K562 (cell line): Measurements from ENCODE around the gene SIGLEC9. TPM values are rescaled to one million over a fixed set of nuclear protein-coding genes. Genes with fewer than 3 reads are reported as not detected.

Source experiments
- ATAC-seq: fragments of 200-7000 bp; cut with Tn5 transposase; 3 replicates; pipeline ENCODE4 v1.9.1; 2020; ENCODE audit warnings: moderate library complexity
- BruUV-seq: library from RNA; stranded (reverse); fragments of 400-500 nt; replicated peaks from 2 replicates; lab custom pipeline; 2021; lab: Mats Ljungman, UMichigan
- CTCF ChIA-PET: fragments of 300-600 bp; formaldehyde crosslinking; extraction: SDS; loops from one replicate; lab custom pipeline; 2021; ENCODE audit warnings: low intra/inter-chr PET ratio; lab: Yijun Ruan, JAX
- POLR2A ChIA-PET: fragments of 300-600, 350-650 bp; sonication (Branson Sonifier 250); formaldehyde crosslinking; extraction: SDS; loops from one replicate; lab custom pipeline; 2021; ENCODE audit warnings: antibody characterized with exemption, inconsistent platforms; lab: Yijun Ruan, JAX
- DNase-seq, 4 experiments: peaks; one replicate each; pipeline versions ENCODE4 v3.0.0 to v3.0.0-alpha.2; 2011 to 2018; ENCODE audit warnings: low spot score in 3 of 4, mixed read lengths in 3 of 4; ENCODE audit errors: extremely low read depth in 1 of 4
- FAIRE-seq: peaks from 2 replicates; lab custom pipeline; 2011; peaks lifted over from hg19 to GRCh38; lab: Jason Lieb, UNC
- H2AFZ ChIP-seq: 2 replicates; pipeline ENCODE4 v1.6.0; 2011; ENCODE audit warnings: low read depth, low read length, control low read depth, inconsistent platforms
- H3K27ac ChIP-seq: fragments of 200-600 bp; 3 replicates; pipeline ENCODE4 v1.8.0; 2011; ENCODE audit warnings: low read depth, mild to moderate bottlenecking, control low read depth, inconsistent platforms, low read length, moderate library complexity, mixed read lengths; ENCODE audit errors: extremely low read depth
- H3K27me3 ChIP-seq, 2 experiments: fragments of 300-600 bp in 1 of 2; 2 replicates in 1 of 2; 3 replicates in 1 of 2; pipeline versions ENCODE4 v1.6.0 to v1.8.0; 2011; ENCODE audit warnings: inconsistent platforms in 2 of 2, low read length in 2 of 2, mild to moderate bottlenecking in 1 of 2, mixed read lengths in 1 of 2, moderate library complexity in 1 of 2; ENCODE audit not compliant: control insufficient read depth in 2 of 2, insufficient read depth in 2 of 2
- H3K36me3 ChIP-seq: fragments of 300-600 bp; 3 replicates; pipeline ENCODE4 v1.8.0; 2011; ENCODE audit warnings: mild to moderate bottlenecking, low read length, inconsistent platforms; ENCODE audit not compliant: control insufficient read depth, insufficient read depth
- H3K4me1 ChIP-seq, 2 experiments: fragments of 200-600 bp in 1 of 2; replicated peaks in 1 of 2; 2 replicates in 1 of 2; 3 replicates in 1 of 2; pipeline versions ENCODE4 v1.5.1 to v1.8.0; 2011; ENCODE audit warnings: inconsistent platforms in 2 of 2, low read length in 2 of 2, mild to moderate bottlenecking in 1 of 2, mixed read lengths in 1 of 2, moderate library complexity in 1 of 2; ENCODE audit not compliant: control insufficient read depth in 2 of 2, insufficient read depth in 2 of 2
- H3K4me2 ChIP-seq: 2 replicates; pipeline ENCODE4 v1.6.1; 2011; ENCODE audit warnings: low read length, control low read depth, inconsistent platforms, mixed read lengths; ENCODE audit not compliant: insufficient read depth
- H3K4me3 ChIP-seq: fragments of 200-600 bp; sonication (generic), shearing (Covaris generic); 2 replicates; pipeline ENCODE4 v1.5.1; 2016; ENCODE audit warnings: control low read depth, inconsistent platforms
- H3K79me2 ChIP-seq: fragments of 200-600 bp; 3 replicates; pipeline ENCODE4 v1.8.0; 2011; ENCODE audit warnings: low read length, inconsistent platforms; ENCODE audit not compliant: control insufficient read depth, insufficient read depth
- H3K9ac ChIP-seq, 2 experiments: 2 replicates each; pipeline versions ENCODE4 v1.6.0 to v1.6.1; 2011; ENCODE audit warnings: low read depth in 2 of 2, low read length in 2 of 2, control low read depth in 1 of 2, inconsistent platforms in 1 of 2, mild to moderate bottlenecking in 1 of 2, mixed read lengths in 1 of 2; ENCODE audit not compliant: insufficient read depth in 1 of 2
- H3K9me1 ChIP-seq: one replicate; pipeline ENCODE4 v1.6.0; 2011; ENCODE audit warnings: inconsistent platforms, mild to moderate bottlenecking, low read length, moderate library complexity; ENCODE audit not compliant: control insufficient read depth, insufficient read depth
- H3K9me3 ChIP-seq: replicated peaks from 2 replicates; pipeline ENCODE4 v1.5.1; 2011; ENCODE audit warnings: low read depth, low read length, inconsistent platforms; ENCODE audit not compliant: control insufficient read depth, insufficient read depth
- H4K20me1 ChIP-seq: replicated peaks from 2 replicates; pipeline ENCODE4 v1.6.1; 2011; ENCODE audit warnings: low read length, inconsistent platforms, mixed read lengths; ENCODE audit not compliant: control insufficient read depth, insufficient read depth
- FUS ChIP-seq: fragments of 200-400 bp; formaldehyde crosslinking; optimal IDR thresholded peaks from 2 replicates; pipeline ENCODE3; 2017; ENCODE audit warnings: low read depth, low read length
- MEF2D ChIP-seq: conservative IDR thresholded peaks from 2 replicates; pipeline ENCODE4 v1.6.1; 2016; ENCODE audit warnings: low read depth, missing genetic modification characterization, missing compliant biosample characterization
- MTA1 ChIP-seq: fragments of 450-650 bp; IDR thresholded peaks from 2 replicates; pipeline ENCODE4 v1.6.1; 2017; ENCODE audit warnings: borderline replicate concordance
- PKNOX1 ChIP-seq: fragments of 450-650 bp; IDR thresholded peaks from 2 replicates; pipeline ENCODE4 v1.6.1; 2016
- ZBTB1 ChIP-seq: sonication (generic); formaldehyde crosslinking; IDR thresholded peaks from 2 replicates; pipeline ENCODE4 v1.8.1; 2023; ENCODE audit warnings: missing genetic modification reagents, low read depth, mild to moderate bottlenecking, borderline replicate concordance
- ZNF347 ChIP-seq: fragments of 450-650 bp; formaldehyde crosslinking; IDR thresholded peaks from 2 replicates; pipeline ENCODE4 v1.4.0; 2020; ENCODE audit warnings: low read depth, mild to moderate bottlenecking, moderate library complexity
- ZNF561 ChIP-seq: fragments of 450-650 bp; formaldehyde crosslinking; conservative IDR thresholded peaks from 2 replicates; pipeline ENCODE4 v1.4.0; 2020; ENCODE audit warnings: mild to moderate bottlenecking, moderate library complexity
- WGBS: fragments of 100-300 bp; shearing (Covaris generic); methylation state at CpG from one replicate; pipeline ENCODE4 v1.1.6; 2016; ENCODE audit warnings: low coverage, mixed read lengths; ENCODE audit not compliant: insufficient coverage; ENCODE audit errors: missing lambda C conversion rate; 5-methylcytosine and 5-hydroxymethylcytosine counted together
- in situ Hi-C: fragments of 300-500 bp; cut with MboI; formaldehyde crosslinking; loops from 4 replicates; pipeline ENCODE4 v1.15.0; 2018; ENCODE audit warnings: inconsistent platforms, mixed read lengths
- intact Hi-C: fragments of 100-400 bp; cut with micrococcal nuclease; formaldehyde crosslinking; loops from 2 replicates; pipeline ENCODE4 v1.14.2; 2022
- polyA plus RNA-seq, 8 experiments: library from polyadenylated mRNA; depleted of rRNA in 4 of 8; stranded (reverse) in 5 of 8; unstranded in 3 of 8; fragments of >200 nt; fragmentation: Nextera tagmentation in 2 of 8; fragmentation: Illumina TruSeq in 1 of 8; extraction: Ambion mirVana in 2 of 8; extraction: Trizol in 1 of 8; gene quantifications; 2 replicates each; pipeline versions ENCODE4 v1.2.1 to v1.2.3, GENCODE V29; 2011 to 2014; ENCODE audit warnings: inconsistent platforms in 1 of 8, missing spikeins in 1 of 8
- total RNA-seq, 7 experiments: library from RNA; depleted of rRNA in 6 of 7; stranded (reverse); fragments of >200 nt in 6 of 7; fragmentation: Illumina TruSeq in 2 of 7; extraction: Trizol in 2 of 7; gene quantifications; 2 replicates each; pipeline versions ENCODE4 v1.2.1 to v1.2.3, GENCODE V29; 2011 to 2021; ENCODE audit warnings: low replicate concordance in 1 of 7
- TF ChIP-seq, protein P1 (sequence below), 2 experiments: IDR thresholded peaks; 2 replicates each; pipeline ENCODE4 v1.6.1; 2011; ENCODE audit warnings: borderline replicate concordance in 1 of 2, control low read depth in 1 of 2, low read depth in 1 of 2, low read length in 1 of 2, mild to moderate bottlenecking in 1 of 2, mixed read lengths in 1 of 2, moderate library complexity in 1 of 2; ENCODE audit not compliant: insufficient read depth in 1 of 2, insufficient read length in 1 of 2, poor library complexity in 1 of 2, severe bottlenecking in 1 of 2; ENCODE audit errors: extremely low read depth in 1 of 2
- TF ChIP-seq, protein P2 (sequence below): fragments of 250-450 bp; sonication (Bioruptor Pico); IDR thresholded peaks from 2 replicates; pipeline ENCODE4 v1.4.0; 2020; ENCODE audit warnings: mild to moderate bottlenecking, moderate library complexity, borderline replicate concordance
- TF ChIP-seq, protein P3 (sequence below): fragments of 250-450 bp; sonication (Bioruptor Pico); IDR thresholded peaks from 2 replicates; pipeline ENCODE4 v1.5.0; 2020; ENCODE audit warnings: mild to moderate bottlenecking

The SIGLEC9 gene
- total and polyA plus RNA-seq, 9 of the 15 experiments (the other 6 are each of a cell fraction or from before 2014, with no cell fraction given): 0.09 to 0.34 (median 0.22) TPM; not detected in 4

DNA sequence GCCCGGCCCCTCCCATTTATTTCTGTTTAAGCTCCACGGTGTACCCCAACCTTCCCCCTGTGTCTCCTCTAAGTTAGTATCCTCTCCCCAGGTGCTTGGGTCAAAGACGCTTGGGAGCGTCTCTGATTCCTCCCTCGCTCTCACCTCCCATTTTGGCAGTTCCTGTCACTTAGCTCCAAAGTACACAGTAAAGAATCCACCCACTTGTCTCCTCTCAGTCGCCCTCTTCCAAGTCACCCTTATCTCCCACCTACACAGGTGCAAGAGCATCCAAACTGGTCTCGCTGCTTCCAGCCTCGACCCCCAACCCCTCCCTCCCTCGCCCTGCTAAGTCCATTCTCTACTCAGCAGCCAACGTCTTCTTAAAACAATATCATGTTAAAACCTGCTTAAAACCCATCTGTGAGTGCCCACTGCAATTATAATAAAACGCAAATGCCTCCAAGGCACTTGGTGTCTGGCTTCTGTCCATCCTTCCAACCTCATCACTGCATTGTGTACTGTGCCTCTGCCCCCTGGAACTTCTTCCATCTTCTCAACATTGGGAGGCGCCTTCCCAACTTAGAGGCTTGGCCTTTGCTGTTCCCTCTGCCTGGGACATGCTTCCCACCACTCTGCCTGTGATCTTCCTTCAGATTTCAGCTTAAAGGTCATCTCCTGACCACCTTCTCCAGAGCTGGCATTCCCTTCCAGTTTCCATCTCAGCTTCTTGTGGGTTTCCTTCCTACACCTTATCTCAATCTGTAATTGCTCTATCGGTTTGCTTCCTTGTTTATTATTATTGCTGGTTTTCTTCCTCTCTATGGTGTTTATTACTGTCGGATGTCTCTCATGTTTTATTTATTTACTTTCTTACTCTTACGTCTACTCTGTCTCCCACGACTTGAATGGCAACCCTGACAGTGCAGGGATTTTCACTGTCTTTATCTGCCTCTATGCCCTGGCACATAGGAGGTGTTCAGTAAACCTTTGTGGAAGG, 32.5 kb upstream of the SIGLEC9 start:
- H3K9me3 ChIP-seq: no peaks in the 10 kb centered on the region
- no peaks in the 10 kb centered on the region for H3K36me3 ChIP-seq
- 11% methylated on average over 14 of the region's 16 CpGs for WGBS
- no peak overlapping the region for H3K4me3 ChIP-seq
- ATAC-seq: no peak
- peaks cover 8% of the 10 kb centered on the region for H3K9me1 ChIP-seq
- CTCF ChIA-PET: interaction anchor here (0.6 kb wide), 1 partner anchor 163 kb away, joined by 5 read pairs; no protein-coding TSS in a partner anchor
- H3K9ac ChIP-seq: no peak overlapping the region
- H3K4me1 ChIP-seq: no peaks in the 10 kb centered on the region; a peak in 1 of 5 replicates
- FAIRE-seq: no peak
- H3K27ac ChIP-seq: no peak overlapping the region
- peaks cover 11 to 33% of the 10 kb centered on the region in 2 experiments; a peak in 3 of 5 replicates for H3K27me3 ChIP-seq
- DNase-seq: no peak
- intact Hi-C loops: loop anchor here (5.0 kb wide), 1 partner anchor 385 kb away; no protein-coding TSS in a partner anchor
- in situ Hi-C loops: loop anchor here (5.0 to 10.0 kb wide), 3 partner anchors 70 to 387 kb away; no protein-coding TSS in a partner anchor
- H2AFZ ChIP-seq: no peak overlapping the region
- peaks cover 12% of the 10 kb centered on the region for H4K20me1 ChIP-seq
- BruUV-seq: no TSS peak
- H3K4me2 ChIP-seq: no peak overlapping the region
- POLR2A ChIA-PET: interaction anchor here (1.0 kb wide), 1 partner anchor 76 kb away, joined by 3 read pairs; no protein-coding TSS in a partner anchor
- H3K79me2 ChIP-seq: no peaks in the 10 kb centered on the region
- TF ChIP-seq PKNOX1: no peak
- no peak for TF ChIP-seq ZNF561
- TF ChIP-seq, protein P1, sequence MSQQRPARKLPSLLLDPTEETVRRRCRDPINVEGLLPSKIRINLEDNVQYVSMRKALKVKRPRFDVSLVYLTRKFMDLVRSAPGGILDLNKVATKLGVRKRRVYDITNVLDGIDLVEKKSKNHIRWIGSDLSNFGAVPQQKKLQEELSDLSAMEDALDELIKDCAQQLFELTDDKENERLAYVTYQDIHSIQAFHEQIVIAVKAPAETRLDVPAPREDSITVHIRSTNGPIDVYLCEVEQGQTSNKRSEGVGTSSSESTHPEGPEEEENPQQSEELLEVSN (IDR thresholded peaks at IDR 0.05; ENCODE audit: borderline replicate concordance in 1 of 2, extremely low read depth in 1 of 2, insufficient read depth in 1 of 2, insufficient read length in 1 of 2, low read depth in 1 of 2, low read length in 1 of 2, poor library complexity in 1 of 2, severe bottlenecking in 1 of 2): no peak
- TF ChIP-seq MTA1: no peak
- TF ChIP-seq, protein P2, sequence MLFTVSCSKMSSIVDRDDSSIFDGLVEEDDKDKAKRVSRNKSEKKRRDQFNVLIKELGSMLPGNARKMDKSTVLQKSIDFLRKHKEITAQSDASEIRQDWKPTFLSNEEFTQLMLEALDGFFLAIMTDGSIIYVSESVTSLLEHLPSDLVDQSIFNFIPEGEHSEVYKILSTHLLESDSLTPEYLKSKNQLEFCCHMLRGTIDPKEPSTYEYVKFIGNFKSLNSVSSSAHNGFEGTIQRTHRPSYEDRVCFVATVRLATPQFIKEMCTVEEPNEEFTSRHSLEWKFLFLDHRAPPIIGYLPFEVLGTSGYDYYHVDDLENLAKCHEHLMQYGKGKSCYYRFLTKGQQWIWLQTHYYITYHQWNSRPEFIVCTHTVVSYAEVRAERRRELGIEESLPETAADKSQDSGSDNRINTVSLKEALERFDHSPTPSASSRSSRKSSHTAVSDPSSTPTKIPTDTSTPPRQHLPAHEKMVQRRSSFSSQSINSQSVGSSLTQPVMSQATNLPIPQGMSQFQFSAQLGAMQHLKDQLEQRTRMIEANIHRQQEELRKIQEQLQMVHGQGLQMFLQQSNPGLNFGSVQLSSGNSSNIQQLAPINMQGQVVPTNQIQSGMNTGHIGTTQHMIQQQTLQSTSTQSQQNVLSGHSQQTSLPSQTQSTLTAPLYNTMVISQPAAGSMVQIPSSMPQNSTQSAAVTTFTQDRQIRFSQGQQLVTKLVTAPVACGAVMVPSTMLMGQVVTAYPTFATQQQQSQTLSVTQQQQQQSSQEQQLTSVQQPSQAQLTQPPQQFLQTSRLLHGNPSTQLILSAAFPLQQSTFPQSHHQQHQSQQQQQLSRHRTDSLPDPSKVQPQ: no peak
- TF ChIP-seq ZBTB1 (CRISPR knock-in tag): no peak
- TF ChIP-seq, protein P3, sequence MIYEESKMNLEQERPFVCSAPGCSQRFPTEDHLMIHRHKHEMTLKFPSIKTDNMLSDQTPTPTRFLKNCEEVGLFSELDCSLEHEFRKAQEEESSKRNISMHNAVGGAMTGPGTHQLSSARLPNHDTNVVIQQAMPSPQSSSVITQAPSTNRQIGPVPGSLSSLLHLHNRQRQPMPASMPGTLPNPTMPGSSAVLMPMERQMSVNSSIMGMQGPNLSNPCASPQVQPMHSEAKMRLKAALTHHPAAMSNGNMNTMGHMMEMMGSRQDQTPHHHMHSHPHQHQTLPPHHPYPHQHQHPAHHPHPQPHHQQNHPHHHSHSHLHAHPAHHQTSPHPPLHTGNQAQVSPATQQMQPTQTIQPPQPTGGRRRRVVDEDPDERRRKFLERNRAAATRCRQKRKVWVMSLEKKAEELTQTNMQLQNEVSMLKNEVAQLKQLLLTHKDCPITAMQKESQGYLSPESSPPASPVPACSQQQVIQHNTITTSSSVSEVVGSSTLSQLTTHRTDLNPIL (CRISPR knock-in tag): no peak
- TF ChIP-seq ZNF347: no peak
- TF ChIP-seq FUS: no peak
- TF ChIP-seq MEF2D: no peak
